ENCODE results near the gene NOTCH1. TPM values are rescaled to one million over a fixed set of nuclear protein-coding genes. Genes with fewer than 3 reads are reported as not detected.

The NOTCH1 gene
- total RNA-seq, 2 donors from 2014 or later, result 23.4 to 24.2 TPM

DNA sequence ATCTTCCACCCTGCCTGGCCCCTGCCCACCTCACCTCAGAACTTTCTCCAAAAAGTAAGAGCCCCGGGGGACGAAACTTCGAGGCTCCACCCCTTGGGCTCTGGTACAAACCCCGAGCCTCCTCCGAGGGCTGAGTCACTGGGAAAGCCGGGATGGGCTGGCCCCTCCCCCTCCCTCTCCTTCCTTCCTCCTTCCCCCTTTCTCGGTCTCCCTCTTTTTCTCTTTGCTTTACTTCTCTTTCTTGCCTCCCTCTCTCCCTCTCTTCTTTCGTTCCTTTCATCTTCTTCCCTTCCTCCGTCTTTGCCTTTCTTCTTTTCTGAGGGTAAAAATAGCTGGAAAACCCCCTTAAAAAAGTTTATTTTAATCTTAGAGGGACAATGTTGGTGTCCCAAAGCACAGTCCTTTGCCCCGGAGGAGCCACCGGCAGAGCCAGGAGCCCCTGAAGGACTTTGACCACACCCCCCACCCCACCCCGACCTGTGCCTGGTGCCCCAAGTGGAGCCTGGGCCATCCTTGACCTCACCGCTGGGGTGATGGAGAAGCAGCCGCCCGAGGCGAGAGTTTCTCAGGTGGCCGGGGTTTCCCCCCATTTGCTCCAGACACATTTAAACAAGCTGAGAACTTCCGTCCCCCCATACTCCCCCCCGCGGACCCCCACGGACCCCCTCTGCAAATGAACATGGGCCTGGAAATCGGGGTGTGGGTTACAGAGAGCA, 5.7 kb upstream of the NOTCH1 start:
- WGBS, 2 experiments (ENCODE audit: insufficient coverage in 1 of 2, insufficient read length in 1 of 2), result 32 to 62% methylated on average over 7 to 21 of the region's 22 CpGs
- Mint-ChIP-seq H3K36me3 (ENCODE audit: low read depth) (no peaks in the 10 kb centered on the region), H3K9me3 (no peaks in the 10 kb centered on the region), H3K27me3 (ENCODE audit: insufficient read depth) (peaks cover 16% of the 10 kb centered on the region), H3K4me1 (peaks cover 11% of the 10 kb centered on the region), H3K27ac (no peak overlapping the region), H3K4me3 (no peak overlapping the region)
- DNase-seq, result peak; percentile 86
- H3K36me3 ChIP-seq (ENCODE audit: control insufficient read depth, insufficient read depth, low read length), result no peaks in the 10 kb centered on the region
- H3K9me3 ChIP-seq (ENCODE audit: control insufficient read depth, low read length), result no peaks in the 10 kb centered on the region
- H3K4me1 ChIP-seq (ENCODE audit: control insufficient read depth, insufficient read depth, low read length), result peaks cover 5% of the 10 kb centered on the region
- TF ChIP-seq CTCF (conservative IDR thresholded peaks at IDR 0.05), result no peak
- H3K27me3 ChIP-seq (ENCODE audit: control insufficient read depth, insufficient read depth, low read length, poor library complexity, severe bottlenecking), result peaks cover 30% of the 10 kb centered on the region
- no peak overlapping the region for H3K4me3 ChIP-seq (ENCODE audit: low read length)
- no peak overlapping the region for H3K27ac ChIP-seq (ENCODE audit: low read depth, low read length)
- no peak overlapping the region for H3K9ac ChIP-seq (ENCODE audit: extremely low read depth, low read length, poor library complexity, severe bottlenecking)

GRCh38 chr9:136550439-136551289, 4.8 kb upstream of the NOTCH1 start:
- H3K4me3 Mint-ChIP-seq, result no peak overlapping the region
- H3K36me3 Mint-ChIP-seq (ENCODE audit: low read depth), result no peaks in the 10 kb centered on the region
- no peaks in the 10 kb centered on the region for H3K9me3 Mint-ChIP-seq
- Histone ChIP-seq H3K9me3 (ENCODE audit: control insufficient read depth, low read length) (no peaks in the 10 kb centered on the region), H3K27ac (ENCODE audit: low read depth, low read length) (no peak overlapping the region), H3K9ac (ENCODE audit: extremely low read depth, low read length, poor library complexity, severe bottlenecking) (no peak overlapping the region), H3K27me3 (ENCODE audit: control insufficient read depth, insufficient read depth, low read length, poor library complexity, severe bottlenecking) (peaks cover 30% of the 10 kb centered on the region), H3K4me1 (ENCODE audit: control insufficient read depth, insufficient read depth, low read length) (peaks cover 5% of the 10 kb centered on the region), H3K4me3 (ENCODE audit: low read length) (no peak overlapping the region), H3K36me3 (ENCODE audit: control insufficient read depth, insufficient read depth, low read length) (no peaks in the 10 kb centered on the region)
- no peak for TF ChIP-seq CTCF (conservative IDR thresholded peaks at IDR 0.05)
- peaks cover 11% of the 10 kb centered on the region for H3K4me1 Mint-ChIP-seq
- DNase-seq, result no peak
- peaks cover 16% of the 10 kb centered on the region for H3K27me3 Mint-ChIP-seq (ENCODE audit: insufficient read depth)
- H3K27ac Mint-ChIP-seq, result no peak overlapping the region
- WGBS, 2 experiments (ENCODE audit: insufficient coverage in 1 of 2, insufficient read length in 1 of 2), result 93 to 96% methylated on average over 8 to 12 of the region's 13 CpGs

DNA sequence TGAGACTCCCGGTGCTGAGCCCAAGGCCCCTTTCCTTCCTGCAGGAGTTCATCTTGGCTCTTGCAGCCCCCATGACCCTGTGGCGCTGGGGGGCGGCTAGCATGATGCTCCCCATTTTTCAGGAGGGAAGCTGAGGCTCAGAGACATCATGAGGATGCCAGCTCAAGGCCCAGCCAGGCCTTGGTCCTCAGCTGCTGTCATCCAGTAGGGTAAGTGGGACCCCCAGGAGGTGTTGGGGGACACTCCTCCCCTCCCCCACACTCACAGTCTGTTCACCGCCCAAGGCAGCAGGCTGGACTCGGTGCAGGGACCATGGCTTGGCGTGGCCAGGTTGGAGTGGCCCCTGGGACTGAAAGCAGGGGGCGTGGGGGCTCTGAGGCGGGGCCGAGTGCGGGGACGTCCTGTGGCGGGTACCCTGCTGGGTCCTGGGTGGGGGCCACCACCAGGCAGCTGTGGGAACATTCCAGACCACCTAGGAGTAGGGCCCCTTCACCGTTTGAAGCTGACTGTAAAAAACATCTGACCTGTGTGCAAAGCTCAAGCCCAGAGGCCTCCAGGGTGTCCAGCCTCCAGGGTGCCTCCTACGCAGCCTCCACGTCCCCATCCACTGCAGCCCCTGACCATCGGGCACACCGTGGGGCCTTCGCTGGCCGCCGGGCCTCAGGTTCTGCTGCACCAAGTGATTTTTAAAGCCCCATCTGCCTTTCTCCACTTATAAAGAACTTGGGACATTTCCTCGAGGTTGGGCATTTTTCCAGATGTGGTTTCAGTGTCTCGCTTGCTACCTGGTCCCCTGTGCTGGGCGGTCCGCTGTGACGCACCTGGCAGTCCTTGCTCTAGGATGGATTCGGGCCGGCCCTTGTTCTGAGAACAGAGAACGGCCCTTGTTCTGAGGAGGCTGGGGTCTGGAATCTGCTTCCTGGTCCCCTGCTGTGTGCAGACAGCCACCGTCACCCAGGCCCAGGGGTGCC, 3.4 kb upstream of the NOTCH1 start:
- no peak for DNase-seq
- H3K4me1 Mint-ChIP-seq, result peaks cover 11% of the 10 kb centered on the region
- Histone ChIP-seq H3K4me3 (ENCODE audit: low read length) (no peak overlapping the region), H3K9ac (ENCODE audit: extremely low read depth, low read length, poor library complexity, severe bottlenecking) (no peak overlapping the region), H3K36me3 (ENCODE audit: control insufficient read depth, insufficient read depth, low read length) (no peaks in the 10 kb centered on the region), H3K27me3 (ENCODE audit: control insufficient read depth, insufficient read depth, low read length, poor library complexity, severe bottlenecking) (peaks cover 20% of the 10 kb centered on the region), H3K27ac (ENCODE audit: low read depth, low read length) (no peak overlapping the region), H3K4me1 (ENCODE audit: control insufficient read depth, insufficient read depth, low read length) (peaks cover 5% of the 10 kb centered on the region), H3K9me3 (ENCODE audit: control insufficient read depth, low read length) (no peaks in the 10 kb centered on the region)
- no peak for TF ChIP-seq CTCF (conservative IDR thresholded peaks at IDR 0.05)
- H3K36me3 Mint-ChIP-seq (ENCODE audit: low read depth), result no peaks in the 10 kb centered on the region
- H3K27me3 Mint-ChIP-seq (ENCODE audit: insufficient read depth), result peaks cover 11% of the 10 kb centered on the region
- no peak overlapping the region for H3K4me3 Mint-ChIP-seq
- 90 to 93% methylated on average over 22 to 29 of the region's 29 CpGs for WGBS, 2 experiments (ENCODE audit: insufficient coverage in 1 of 2, insufficient read length in 1 of 2)
- no peaks in the 10 kb centered on the region for H3K9me3 Mint-ChIP-seq
- H3K27ac Mint-ChIP-seq, result no peak overlapping the region

Measured in endodermal cell (in vitro differentiated cells).